Upper lobe of right lung (tissue), 1 donor: ENCODE data around the gene MICU2. TPM values are rescaled to one million over a fixed set of nuclear protein-coding genes. Genes with fewer than 3 reads are reported as not detected.
"Not testable (repeated sequence)": the region's sequence is repeated elsewhere in the genome, so short reads cannot be mapped to it uniquely, and the experiment has no call there.

Source experiments
- ATAC-seq: fragments of 200-7000 bp; cut with Tn5 transposase; one replicate; pipeline ENCODE4 v1.9.1; 2020; ENCODE audit warnings: mild to moderate bottlenecking, moderate library complexity
- DNase-seq: peaks from one replicate; pipeline ENCODE4 v3.0.0-alpha.2; 2020
- H3K27ac ChIP-seq: fragments of 200-600 bp; one replicate; pipeline ENCODE4 v1.8.0; 2022
- H3K27me3 ChIP-seq: fragments of 200-600 bp; one replicate; pipeline ENCODE4 v1.8.0; 2022; ENCODE audit warnings: mild to moderate bottlenecking
- H3K36me3 ChIP-seq: fragments of 200-600 bp; one replicate; pipeline ENCODE4 v1.8.0; 2022
- H3K4me1 ChIP-seq: fragments of 200-600 bp; one replicate; pipeline ENCODE4 v1.8.0; 2022
- H3K4me3 ChIP-seq: fragments of 200-600 bp; one replicate; pipeline ENCODE4 v1.8.0; 2022; ENCODE audit warnings: mild to moderate bottlenecking
- H3K9me3 ChIP-seq: fragments of 200-600 bp; one replicate; pipeline ENCODE4 v1.8.0; 2022
- intact Hi-C: fragments of 100-400 bp; cut with DNase I; formaldehyde crosslinking; loops from one replicate; pipeline ENCODE4 v1.11.0; 2022
- total RNA-seq: library from RNA; stranded (reverse); fragmentation: NEBNext Ultra II Directional; extraction: Animal tissue kit (Norgen Biotek cat#: 25700); gene quantifications from one replicate; pipeline ENCODE4 v1.2.1, GENCODE V29; 2021
- TF ChIP-seq, protein P1 (sequence below): fragments of 200-600 bp; IDR thresholded peaks from one replicate; pipeline ENCODE4 v1.8.0; 2022; ENCODE audit warnings: antibody characterized with exemption
- donor health status: DM: no; HTN: yes; CAD: no; lungs with severe emphysema.

Gene MICU2
- total RNA-seq, 1 donor from 2014 or later, result 30.7 TPM

DNA sequence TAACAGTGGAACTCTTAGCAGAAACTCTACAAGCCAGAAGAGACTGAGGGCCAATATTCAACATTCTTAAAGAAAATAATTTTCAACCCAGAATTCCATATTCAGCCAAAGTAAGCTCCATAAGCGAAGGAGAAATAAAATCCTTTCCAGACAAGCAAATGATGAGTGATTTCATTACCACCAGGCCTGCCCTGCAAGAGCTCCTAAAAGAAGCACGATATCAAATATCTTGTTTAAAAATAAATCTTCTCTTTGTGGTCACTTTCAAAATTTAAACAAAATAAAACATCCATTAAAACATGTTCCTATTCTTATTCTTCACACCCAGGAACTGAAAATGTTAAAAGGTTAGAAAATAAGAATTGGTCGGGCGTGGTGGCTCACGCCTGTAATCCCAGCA is 13.7 kb downstream of the MICU2 start:
- intact Hi-C loops, result no loop called here
- H3K27me3 ChIP-seq, result no peaks in the 10 kb centered on the region
- ATAC-seq, result no peak

DNA sequence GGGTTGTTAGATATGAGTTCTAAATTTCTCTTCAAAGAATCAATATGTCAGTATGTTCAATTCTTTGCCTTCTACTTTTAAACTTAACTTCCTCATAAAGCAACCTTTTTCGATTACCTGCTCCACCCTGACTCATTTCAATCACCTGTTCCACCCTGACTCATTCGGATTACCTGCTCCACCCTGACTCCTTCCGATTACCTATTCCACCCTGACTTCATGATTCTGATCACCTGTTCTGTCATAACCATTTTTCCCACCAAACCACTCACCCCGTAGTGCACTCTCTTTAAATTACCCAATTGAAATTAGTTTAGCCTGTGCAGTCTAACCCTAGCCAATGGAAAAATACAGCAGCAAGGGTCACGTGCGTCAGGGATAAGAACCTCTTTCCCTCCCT is 14.5 kb downstream of the MICU2 start:
- H3K4me1 ChIP-seq, DNase-seq, H3K27ac ChIP-seq, H3K36me3 ChIP-seq, ATAC-seq, H3K9me3 ChIP-seq, H3K4me3 ChIP-seq, H3K27me3 ChIP-seq, intact Hi-C loops: not testable (repeated sequence)

More for the DNA sequence above, 13.7 kb downstream of the MICU2 start:
- no peak for DNase-seq
- Histone ChIP-seq H3K27ac (no peak overlapping the region), H3K4me1 (peaks cover 5% of the 10 kb centered on the region), H3K36me3 (no peaks in the 10 kb centered on the region), H3K4me3 (no peak overlapping the region), H3K9me3 (no peaks in the 10 kb centered on the region)
- TF ChIP-seq, protein P1, sequence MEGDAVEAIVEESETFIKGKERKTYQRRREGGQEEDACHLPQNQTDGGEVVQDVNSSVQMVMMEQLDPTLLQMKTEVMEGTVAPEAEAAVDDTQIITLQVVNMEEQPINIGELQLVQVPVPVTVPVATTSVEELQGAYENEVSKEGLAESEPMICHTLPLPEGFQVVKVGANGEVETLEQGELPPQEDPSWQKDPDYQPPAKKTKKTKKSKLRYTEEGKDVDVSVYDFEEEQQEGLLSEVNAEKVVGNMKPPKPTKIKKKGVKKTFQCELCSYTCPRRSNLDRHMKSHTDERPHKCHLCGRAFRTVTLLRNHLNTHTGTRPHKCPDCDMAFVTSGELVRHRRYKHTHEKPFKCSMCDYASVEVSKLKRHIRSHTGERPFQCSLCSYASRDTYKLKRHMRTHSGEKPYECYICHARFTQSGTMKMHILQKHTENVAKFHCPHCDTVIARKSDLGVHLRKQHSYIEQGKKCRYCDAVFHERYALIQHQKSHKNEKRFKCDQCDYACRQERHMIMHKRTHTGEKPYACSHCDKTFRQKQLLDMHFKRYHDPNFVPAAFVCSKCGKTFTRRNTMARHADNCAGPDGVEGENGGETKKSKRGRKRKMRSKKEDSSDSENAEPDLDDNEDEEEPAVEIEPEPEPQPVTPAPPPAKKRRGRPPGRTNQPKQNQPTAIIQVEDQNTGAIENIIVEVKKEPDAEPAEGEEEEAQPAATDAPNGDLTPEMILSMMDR, result no peak

DNA sequence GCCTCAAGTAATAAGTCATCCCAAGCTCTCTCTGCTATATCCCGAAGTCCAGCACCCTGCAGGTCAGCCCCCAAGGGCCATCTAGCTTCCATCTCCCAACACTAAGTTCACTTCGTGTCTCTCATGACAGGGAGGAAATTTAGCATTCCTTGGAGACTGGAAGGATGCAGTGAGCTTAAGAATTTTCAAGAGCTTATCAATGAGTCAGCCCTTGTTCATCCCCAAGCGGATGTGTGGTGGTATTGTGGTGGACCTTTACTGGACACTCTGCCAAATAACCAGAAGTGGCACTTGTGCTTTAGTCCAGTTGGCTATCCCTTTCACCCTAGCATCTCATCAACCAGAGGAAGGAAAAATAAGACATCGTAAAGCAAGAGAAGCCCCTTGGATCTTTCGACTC is 15.6 kb downstream of the MICU2 start:
- H3K9me3 ChIP-seq, H3K4me3 ChIP-seq, ATAC-seq, H3K27me3 ChIP-seq, intact Hi-C loops, H3K4me1 ChIP-seq, DNase-seq, H3K27ac ChIP-seq, H3K36me3 ChIP-seq: not testable (repeated sequence)

DNA sequence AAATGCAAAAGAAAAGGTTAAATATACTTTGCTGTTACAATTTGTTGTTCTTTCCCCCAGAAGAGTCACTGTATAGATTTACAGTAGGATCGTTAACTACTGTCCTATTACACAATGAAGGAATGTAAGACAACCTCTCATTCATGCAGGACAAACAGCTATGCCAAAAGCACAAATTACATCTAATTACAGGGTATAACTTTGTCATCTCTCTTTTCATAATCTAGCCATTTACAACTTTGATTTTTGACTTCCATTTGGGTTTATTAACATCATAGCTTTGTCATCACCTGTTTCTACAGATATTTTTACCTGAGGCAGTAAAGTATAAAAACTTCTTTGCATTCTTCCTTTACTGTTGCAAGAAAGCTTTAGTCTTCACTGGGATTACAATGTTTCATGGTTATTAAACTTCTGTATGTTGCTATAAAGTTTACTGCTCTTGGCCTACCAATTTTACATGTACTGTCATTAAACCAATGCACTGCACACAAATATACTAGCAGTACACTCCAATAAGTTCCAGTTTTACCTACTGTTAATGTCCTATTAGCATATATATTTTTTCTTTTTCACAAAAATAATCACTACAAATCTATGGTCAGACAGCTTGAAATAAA is 18.9 kb downstream of the MICU2 start:
- TF ChIP-seq, protein P1, result no peak
- Histone ChIP-seq H3K27ac (no peak overlapping the region), H3K36me3 (no peaks in the 10 kb centered on the region), H3K4me3 (no peak overlapping the region), H3K9me3 (peaks cover 4% of the 10 kb centered on the region), H3K4me1 (no peaks in the 10 kb centered on the region), H3K27me3 (no peaks in the 10 kb centered on the region)
- intact Hi-C loops, result no loop called here
- DNase-seq (no peak), ATAC-seq (no peak)

DNA sequence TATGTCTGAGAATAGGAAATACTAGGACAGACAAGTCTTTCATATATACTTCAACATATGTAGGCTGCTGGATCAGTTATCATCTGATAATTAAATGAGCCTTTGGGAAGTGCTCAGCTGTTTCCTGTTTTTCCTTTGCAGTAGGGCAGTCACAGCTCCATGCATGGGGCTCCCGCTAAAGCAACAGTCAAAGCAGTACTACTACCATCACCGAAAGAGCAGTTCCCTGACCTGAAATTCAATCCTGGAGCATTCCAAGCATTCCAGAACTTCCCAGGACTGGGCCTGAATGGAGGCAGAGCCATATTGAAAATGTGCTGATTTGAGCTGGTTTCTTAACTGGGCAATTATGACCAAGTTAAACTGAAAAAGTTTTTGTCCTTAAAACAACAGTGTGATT is 20.5 kb downstream of the MICU2 start:
- intact Hi-C loops, result no loop called here
- H3K27ac ChIP-seq, result no peak overlapping the region
- H3K27me3 ChIP-seq, result no peaks in the 10 kb centered on the region
- H3K4me1 ChIP-seq, result no peaks in the 10 kb centered on the region
- H3K36me3 ChIP-seq, result no peaks in the 10 kb centered on the region
- H3K4me3 ChIP-seq, result no peak overlapping the region
- no peak for ATAC-seq
- peaks cover 4% of the 10 kb centered on the region for H3K9me3 ChIP-seq
- TF ChIP-seq, protein P1, result no peak
- no peak for DNase-seq

DNA sequence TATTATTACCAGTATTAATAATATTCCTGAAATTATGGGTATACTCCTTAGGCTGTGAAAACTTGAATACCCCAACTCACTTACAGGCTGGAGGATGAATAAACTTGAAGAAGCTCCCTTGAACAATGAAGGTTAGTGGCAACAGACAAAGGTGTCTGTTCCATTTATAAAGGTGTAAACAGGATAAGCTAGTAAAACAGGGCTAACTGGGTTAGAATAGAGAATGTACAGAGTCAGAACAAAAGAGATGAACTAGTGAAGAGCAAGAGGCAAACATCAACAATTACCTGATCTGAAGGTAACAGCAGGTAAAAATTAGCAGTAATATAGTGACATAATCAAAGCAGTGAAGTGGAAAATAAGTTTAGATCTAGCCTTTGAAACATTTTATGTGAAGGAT is 23.2 kb downstream of the MICU2 start:
- no peak for DNase-seq
- intact Hi-C loops, result no loop called here
- TF ChIP-seq, protein P1, result no peak
- Histone ChIP-seq H3K9me3 (peaks cover 4% of the 10 kb centered on the region), H3K4me1 (no peaks in the 10 kb centered on the region), H3K27me3 (no peaks in the 10 kb centered on the region), H3K4me3 (no peak overlapping the region), H3K36me3 (no peaks in the 10 kb centered on the region), H3K27ac (no peak overlapping the region)
- ATAC-seq, result no peak

DNA sequence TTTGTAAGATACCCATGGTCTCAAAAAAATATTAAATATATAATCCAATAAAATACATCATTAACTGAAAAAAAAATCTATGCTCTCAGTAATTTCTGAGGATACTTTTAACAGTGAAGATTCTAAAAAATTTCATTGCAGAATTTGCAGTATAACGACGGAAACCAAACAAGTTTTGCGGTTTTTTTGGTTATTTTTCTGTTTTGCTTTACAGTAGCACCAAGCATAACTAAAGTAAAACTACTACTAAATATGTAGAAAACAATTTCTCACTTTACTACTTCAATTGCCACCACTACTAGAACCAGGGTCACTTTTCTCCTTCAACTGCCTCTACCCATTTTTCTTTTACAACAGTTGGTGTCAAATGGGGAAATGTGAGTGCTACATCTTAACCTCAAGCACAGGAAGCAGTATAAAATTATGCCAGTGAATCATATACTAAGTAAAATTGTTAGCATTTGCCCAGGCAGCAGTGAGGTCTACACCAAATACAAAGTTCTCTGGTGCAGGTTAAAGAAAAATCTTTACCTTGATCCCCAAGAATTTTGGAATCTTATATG is 24.1 kb downstream of the MICU2 start:
- intact Hi-C loops, result no loop called here
- Histone ChIP-seq H3K9me3 (peaks cover 4% of the 10 kb centered on the region), H3K4me3 (no peak overlapping the region), H3K36me3 (no peaks in the 10 kb centered on the region), H3K27ac (no peak overlapping the region), H3K4me1 (no peaks in the 10 kb centered on the region), H3K27me3 (no peaks in the 10 kb centered on the region)
- TF ChIP-seq, protein P1, result no peak
- ATAC-seq (no peak), DNase-seq (no peak)
